Colon (tissue), 2 donors: ENCODE results near the gene RCVRN.
"Not testable (repeated sequence)": the region's sequence is repeated elsewhere in the genome, so short reads cannot be mapped to it uniquely, and the experiment has no call there.

Experiments
- FAIRE-seq: peaks from 2 replicates; lab custom pipeline; 2012; peaks lifted over from hg19 to GRCh38; lab: Jason Lieb, UNC
- donor health status: control.
- donor health status: control.

The RCVRN gene

GRCh38 chr17:9922012-9922848, 17.2 kb upstream of the RCVRN start:
- FAIRE-seq, result no peak

DNA sequence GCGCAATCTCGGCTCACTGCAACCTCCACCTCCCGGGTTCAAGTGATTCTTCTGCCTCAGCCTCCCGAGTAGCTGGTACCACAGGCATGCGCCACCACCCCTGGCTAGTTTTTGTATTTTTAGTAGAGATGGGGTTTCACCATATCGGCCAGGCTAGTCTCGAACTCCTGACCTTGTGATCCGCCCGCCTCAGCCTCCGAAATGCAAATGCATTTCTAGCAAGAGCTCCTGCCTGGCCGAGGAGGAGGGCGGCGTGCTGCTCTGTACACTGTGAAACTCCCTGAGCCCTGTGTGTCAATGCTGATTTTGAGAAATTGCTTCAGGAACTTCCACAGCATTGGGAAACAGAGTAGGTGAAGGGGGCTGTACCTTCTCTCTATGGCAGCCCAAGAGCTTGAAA, 16.1 kb upstream of the RCVRN start:
- FAIRE-seq, result not testable (repeated sequence)

DNA sequence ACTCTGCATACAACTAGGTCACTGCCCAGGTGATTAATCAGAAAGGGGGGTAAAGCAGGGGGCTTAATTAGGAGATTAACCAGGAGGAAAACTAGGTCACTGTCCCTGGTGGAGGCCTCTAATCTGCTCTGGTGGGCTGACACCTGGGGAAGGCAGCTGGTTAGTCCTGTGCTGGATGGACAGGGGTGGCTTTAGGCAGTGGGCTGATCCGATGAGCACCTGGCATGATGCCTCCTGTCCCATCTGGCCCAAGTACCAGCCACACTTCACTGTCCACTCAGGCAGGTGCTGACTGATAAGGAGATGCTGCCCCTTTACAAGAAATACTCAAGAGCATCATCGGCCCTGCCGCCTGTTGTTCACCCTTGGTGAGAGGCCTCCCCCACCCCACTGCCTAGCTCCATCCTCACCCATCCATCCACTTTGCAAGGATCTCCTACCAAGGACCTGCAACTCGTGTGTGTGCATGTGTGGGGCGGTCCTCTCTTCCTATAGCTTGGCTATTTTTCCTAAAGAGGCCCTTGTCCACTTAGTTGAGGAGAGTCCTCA, 13.8 kb upstream of the RCVRN start:
- FAIRE-seq, result no peak

GRCh38 chr17:9918352-9918751, 13.3 kb upstream of the RCVRN start:
- FAIRE-seq, result no peak

DNA sequence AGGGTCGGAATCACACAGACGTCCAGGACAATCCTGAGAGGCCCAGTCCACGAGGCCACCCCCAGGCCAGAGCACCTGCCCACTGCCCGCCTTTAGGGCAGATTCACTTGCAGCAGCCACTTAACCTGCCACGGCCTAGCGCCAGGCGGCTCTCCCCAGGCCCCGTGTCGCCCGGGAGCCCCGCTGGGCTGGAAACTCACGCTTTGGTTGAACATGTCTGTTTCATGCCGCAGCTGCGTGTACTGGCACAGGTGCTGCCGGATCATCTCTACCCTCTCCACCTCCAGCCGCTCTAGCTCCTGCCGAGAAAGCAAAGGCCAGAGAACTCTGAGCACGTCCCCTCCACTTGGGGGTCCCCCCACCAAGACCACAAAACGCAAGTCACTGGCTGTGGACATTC, 12.7 kb upstream of the RCVRN start:
- no peak for FAIRE-seq

DNA sequence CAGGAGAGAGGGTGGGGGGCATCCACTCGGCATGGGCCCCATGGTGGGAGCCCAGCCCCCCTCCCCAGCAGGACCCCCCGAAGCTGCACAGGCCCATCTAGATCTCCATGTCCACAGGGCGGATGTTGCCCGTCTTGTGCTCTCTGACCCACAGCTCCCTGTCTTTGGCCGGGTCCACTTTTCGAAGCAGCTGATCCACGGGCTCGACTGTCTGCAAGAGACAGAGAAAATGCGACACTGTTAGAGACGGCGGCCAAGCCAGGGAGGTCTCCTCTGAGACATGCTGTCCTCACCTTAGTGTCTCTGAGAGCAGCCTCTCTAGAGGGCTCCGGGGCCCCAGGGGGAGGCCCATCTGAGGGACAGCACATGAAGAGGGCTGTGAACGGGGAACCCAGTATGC, 12.1 kb upstream of the RCVRN start:
- FAIRE-seq, result no peak

DNA sequence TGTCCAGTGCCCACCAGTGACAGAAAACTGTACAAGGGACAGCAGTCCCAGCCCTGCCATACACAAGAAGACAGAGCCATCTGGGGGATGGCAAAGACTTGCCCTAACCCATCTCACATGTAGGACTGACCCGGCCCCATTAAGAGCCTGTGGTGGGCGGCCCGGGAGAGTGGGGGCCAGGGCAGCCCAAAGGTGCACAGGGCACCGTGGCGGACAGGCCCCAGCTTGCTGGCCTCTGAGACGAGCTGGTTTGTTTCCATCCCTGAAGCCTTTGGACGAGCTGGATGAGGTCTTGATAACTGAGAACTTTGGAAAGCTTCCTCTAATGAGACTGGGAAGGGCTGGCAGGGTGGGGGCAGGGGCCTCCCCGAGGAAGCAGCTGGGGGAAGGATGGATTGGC, 11.0 kb upstream of the RCVRN start:
- FAIRE-seq, result no peak

DNA sequence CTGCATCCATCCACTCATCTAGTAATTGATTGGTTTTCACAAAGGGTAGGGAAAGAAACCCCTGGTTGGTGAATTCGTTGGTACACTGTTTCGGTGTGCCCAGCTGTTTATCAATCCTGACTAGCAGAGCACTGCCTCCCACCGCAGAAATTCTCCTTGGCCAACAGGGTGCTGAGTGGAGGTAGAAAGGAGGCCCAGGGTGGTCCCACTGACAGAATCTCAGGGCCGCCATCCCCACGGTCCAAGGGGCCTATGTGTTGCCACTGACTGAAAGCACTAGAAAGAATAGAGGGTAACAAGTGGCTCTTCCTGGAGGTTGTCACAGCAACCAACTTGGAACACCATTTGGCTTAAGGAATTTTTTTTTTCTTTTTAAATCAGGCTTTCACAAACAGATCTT, 8.4 kb upstream of the RCVRN start:
- FAIRE-seq, result no peak

GRCh38 chr17:9912121-9913099, 7.3 kb upstream of the RCVRN start:
- no peak for FAIRE-seq

DNA sequence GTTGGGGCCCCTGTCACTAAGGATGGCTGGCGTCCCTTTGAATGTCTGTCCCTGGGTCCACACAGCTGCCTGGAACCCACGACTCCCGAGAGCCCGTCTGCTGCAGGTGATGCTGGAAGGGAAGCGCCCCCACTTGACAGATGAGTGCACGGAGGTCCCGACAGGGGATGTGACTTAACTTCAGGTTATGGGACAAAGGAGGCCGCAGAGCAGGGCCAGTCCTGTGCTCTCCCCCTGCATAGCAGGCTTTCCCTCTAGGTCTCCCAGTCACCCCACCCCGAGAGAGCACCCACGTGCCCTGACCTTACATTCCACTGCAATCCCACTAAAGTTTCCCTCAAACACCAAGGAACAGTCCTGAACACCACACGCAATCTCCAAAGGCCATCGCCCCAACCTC, 6.0 kb upstream of the RCVRN start:
- FAIRE-seq, result no peak

GRCh38 chr17:9908649-9909042, 3.6 kb upstream of the RCVRN start:
- FAIRE-seq, result no peak

DNA sequence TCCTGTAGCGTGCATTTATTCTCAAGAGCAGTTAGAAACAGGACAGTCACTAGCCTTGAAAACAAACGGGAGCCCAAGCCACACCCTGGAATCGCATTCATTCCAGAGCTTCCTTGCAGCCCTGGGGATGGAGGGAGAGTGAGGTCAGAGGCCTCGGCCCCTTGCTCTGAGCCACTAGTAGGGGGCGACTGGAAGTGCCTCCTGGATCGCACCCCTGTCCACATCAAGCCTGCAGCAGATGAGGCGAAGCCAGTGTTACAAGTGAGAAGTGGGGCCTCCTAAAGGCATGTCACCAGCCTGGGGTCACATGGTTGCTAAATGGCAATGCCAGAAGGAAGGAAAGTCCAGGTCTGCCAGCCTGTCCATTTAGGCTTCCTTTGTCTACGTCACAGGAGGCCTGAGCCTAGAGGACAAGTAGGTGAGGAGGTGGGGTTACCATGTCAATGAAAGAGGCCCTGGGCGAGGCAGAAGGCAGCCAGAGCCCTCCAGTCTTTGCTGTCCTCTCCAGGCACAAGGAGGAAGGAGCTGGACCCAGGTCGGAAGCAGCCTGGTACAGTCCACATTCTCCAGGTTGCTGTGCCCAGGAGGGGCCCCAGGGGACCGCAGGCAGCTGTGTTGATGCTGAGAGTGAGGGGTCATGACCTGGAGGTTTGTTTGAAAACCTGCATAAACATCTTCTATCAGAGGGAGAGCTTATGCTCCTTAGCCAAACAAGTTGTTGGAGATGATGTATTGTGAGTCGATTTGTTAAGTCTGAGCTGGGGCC, 3.0 kb upstream of the RCVRN start:
- no peak for FAIRE-seq

DNA sequence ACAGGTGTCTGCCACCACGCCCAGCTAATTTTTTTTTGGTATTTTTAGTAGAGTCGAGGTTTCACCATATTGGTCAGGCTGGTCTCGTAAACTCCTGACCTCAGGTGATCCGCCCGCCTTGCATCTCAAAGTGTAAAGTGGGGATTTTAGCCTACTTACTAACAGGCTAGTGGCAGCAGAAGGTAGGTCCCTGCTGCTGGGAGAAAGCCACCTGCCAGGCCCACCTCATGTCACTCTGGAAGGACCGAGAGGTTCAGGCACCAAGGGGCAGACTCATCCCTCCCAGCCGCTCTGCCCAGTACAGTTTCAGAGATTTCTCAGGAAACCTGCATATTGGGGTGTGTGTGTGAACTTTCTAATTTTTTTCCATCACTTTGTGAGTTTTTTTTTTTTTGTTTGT, 2.1 kb upstream of the RCVRN start:
- FAIRE-seq, result no peak

DNA sequence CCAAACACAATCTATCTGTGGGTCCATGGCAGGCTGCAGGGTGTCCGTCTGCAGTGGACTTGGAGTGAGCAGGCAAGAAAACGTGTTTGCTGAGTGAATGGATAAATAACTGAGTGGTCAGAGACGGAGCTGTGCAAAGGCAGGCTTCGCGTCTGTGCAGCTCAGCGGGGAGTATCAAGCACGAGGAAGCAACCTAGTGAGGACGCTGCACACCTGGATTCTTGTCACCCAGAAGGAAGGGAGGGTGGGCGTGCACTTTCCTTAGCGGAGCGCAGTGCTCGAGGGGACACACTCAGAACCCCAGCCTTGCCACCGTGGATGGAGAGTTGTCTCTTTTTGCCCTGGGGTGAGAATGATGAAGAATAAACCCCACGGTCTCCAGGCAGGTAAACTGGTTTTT, 1.5 kb upstream of the RCVRN start:
- no peak for FAIRE-seq

DNA sequence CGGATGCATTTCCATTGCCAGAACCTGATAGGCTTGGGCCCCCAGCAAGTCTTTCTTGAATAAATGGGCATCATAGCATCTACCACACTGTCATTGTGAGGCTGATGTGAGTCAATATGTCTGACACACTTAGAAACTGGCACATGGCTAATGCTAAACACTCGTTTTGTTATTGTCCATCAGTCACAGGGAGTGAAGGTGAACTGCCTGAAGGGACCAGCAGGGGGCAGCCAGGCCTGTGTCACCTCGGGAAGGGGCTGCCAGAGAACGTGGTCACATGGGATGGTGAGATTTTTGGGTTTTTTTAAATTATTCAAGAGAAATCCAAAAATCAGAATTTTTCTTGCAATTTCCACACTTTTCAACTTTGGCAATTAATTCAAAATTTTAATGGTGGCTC, 831 bp upstream of the RCVRN start:
- FAIRE-seq, result no peak

- no peak for FAIRE-seq
These were observed 594 bp downstream of the RCVRN start for GRCh38 chr17:9904277-9905077.

- FAIRE-seq, result no peak
These were observed 3.0 kb downstream of the RCVRN start for GRCh38 chr17:9902120-9902519.

DNA sequence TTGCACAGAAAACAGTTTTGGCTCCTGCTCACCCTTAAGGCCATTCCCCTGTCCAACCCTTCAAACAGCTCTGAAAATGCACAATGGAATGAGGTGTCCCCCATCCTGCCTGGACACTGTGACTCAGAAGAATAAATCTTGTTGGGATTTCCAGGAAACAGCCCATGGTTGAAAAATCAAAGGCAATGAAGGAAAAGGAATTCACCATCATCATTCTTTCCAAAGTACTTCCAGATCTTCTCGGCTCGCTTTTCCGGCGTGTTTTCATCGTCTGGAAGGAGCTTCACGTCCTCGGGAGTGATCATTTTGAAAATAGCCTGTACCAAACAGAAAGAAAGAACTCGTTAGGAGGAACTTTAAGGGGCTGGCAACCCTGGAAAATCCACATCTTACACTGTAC, 4.3 kb downstream of the RCVRN start:
- FAIRE-seq, result no peak

DNA sequence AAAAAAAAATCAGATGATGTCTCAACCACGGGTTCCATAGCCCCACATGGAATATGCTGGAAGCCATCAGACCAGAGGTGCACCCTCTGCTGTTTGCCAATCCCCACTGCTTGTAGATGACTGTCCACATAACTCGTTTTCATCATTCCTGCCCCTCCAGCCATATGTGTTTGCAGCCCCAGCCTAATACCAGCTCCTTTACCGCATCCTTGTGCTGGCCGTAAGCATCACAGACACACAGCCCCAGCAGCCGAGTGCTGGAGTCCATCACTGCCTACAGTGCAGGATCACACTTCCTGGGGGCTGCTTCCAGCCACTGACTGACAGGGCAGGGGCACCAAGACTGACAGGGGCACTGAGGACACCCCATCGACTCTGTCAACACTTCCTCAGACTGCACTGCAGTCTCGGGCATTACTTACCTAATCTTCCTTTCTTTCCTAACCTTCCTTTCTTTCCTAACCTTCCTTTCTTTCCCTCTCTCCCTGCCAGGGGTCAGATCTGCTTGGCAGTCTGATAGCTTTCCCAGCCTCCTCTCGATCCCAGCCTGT, 5.0 kb downstream of the RCVRN start:
- no peak for FAIRE-seq

DNA sequence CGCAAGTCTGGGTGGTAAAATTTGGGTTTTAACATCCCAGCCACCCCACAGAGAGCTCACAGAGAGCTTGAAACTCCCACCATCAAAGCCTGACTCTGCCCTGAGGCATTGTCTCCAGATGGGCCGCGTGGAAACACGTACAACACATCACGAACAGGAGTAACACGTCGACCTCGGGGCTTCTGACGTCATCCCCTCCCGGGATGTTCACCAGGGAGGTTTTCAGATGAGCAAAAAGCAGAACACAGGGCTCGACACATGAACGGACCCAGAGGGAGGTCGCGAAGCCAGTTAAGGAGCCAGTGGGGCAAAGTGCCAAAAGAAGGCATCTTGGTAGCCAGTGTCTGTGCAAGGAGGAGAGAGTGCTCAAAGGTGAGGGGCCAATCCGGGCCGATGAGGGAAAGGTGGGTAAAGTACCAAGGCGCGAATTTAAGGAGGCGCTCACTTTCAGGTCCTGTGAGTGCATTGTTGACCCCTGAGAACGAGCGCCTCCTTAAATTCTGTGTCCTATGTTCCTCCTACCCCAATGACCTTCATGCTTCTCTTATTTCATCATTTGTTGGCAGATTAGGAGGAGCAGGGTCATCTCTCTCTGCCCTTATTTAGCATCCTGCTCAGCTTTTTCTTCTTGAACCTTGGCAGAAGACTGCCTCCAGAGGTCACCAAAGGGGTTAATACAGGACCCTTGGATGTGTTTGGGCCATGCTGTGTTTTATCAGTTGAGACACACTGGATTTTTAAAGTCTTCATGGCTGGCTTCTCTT, 5.6 kb downstream of the RCVRN start:
- no peak for FAIRE-seq
